ENCODE measurements around the gene HCN1. TPM values are rescaled to one million over a fixed set of nuclear protein-coding genes. Genes with fewer than 3 reads are reported as not detected.

Gene HCN1
- total and polyA plus RNA-seq, 2 of the 8 experiments (the other 6 are each of a cell fraction or from before 2014, with no cell fraction given): 1.1 to 6.7 TPM

DNA sequence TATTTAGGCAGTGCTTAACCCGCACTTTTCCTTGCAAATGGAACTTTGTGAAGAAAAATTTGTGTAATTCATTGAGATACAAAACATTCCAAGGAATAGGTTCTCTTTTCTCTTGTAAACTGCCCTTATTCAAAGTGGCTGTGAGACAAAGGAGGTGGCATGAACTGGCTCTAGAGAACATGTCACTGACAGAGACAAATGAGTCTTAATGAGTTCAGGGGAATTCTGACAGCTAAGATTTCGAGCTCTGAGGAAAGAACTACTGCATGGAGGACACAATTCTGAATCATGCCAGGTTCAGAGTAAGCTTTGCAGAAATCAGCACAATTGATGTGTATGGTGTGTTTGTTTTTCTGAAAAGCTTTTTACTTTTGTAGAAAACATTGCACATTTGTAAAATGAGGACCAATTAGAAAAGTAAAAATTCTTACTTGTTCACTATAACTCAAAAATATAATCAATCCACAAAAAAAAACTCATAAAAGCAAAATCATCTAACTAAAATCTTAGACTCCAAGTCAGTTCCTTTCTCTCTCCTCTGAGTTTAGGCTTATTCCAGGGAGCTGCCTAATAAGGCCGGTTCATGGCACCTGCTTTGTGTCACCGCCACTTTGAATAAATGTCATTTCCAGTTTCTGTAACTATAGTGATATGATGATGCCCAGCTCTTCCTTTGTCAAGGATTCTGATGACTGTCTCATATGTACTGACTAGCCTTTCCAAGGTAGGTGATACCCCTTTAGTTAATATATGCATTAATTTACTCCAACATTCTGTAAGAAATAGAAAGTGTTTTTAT, 163.2 kb downstream of the HCN1 start (continued):
- TF ChIP-seq TAF7 (optimal IDR thresholded peaks at IDR 0.05; ENCODE audit: borderline replicate concordance, low read depth, low read length): no peak
- TF ChIP-seq EZH2 (IDR thresholded peaks at IDR 0.05; ENCODE audit: low read depth, low read length, severe bottlenecking): no peak
- no peak for TF ChIP-seq SIRT6 (IDR thresholded peaks at IDR 0.05; ENCODE audit: low read length)
- no peak for TF ChIP-seq E2F6 (IDR thresholded peaks at IDR 0.05)
- no peak for TF ChIP-seq CHD2 (IDR thresholded peaks at IDR 0.05; ENCODE audit: low read length)
- TF ChIP-seq, protein P1, sequence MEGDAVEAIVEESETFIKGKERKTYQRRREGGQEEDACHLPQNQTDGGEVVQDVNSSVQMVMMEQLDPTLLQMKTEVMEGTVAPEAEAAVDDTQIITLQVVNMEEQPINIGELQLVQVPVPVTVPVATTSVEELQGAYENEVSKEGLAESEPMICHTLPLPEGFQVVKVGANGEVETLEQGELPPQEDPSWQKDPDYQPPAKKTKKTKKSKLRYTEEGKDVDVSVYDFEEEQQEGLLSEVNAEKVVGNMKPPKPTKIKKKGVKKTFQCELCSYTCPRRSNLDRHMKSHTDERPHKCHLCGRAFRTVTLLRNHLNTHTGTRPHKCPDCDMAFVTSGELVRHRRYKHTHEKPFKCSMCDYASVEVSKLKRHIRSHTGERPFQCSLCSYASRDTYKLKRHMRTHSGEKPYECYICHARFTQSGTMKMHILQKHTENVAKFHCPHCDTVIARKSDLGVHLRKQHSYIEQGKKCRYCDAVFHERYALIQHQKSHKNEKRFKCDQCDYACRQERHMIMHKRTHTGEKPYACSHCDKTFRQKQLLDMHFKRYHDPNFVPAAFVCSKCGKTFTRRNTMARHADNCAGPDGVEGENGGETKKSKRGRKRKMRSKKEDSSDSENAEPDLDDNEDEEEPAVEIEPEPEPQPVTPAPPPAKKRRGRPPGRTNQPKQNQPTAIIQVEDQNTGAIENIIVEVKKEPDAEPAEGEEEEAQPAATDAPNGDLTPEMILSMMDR (IDR thresholded peaks at IDR 0.05; ENCODE audit: control extremely low read depth in 1 of 3, insufficient read depth in 1 of 3, low read depth in 1 of 3, low read length in 3 of 3): no peak
- TF ChIP-seq POU5F1 (IDR thresholded peaks at IDR 0.05; ENCODE audit: low read depth, low read length): no peak
- no peak for TF ChIP-seq RFX5 (IDR thresholded peaks at IDR 0.05; ENCODE audit: borderline replicate concordance, low read depth, low read length)

All from H1 (cell line).